Stimulated activated CD4-positive, alpha-beta T cell treated with anti-CD3 and anti-CD28 coated beads, Interleukin-15, amount 100 ng/mL, for 48 hours (primary cell): Measurements from ENCODE around the gene RCN2.

ENCODE experiments used
- DNase-seq, 2 donors: peaks; one replicate each; pipeline ENCODE4 v3.0.0-alpha.2; 2020; ENCODE audit warnings: low read depth in 2 of 2

Gene RCN2

GRCh38 chr15:76973906-76974305 is 42.4 kb downstream of the RCN2 start:
- DNase-seq: no peak

- DNase-seq: no peak
Observed at GRCh38 chr15:76974456-76975036, 43.0 kb downstream of the RCN2 start.

DNA sequence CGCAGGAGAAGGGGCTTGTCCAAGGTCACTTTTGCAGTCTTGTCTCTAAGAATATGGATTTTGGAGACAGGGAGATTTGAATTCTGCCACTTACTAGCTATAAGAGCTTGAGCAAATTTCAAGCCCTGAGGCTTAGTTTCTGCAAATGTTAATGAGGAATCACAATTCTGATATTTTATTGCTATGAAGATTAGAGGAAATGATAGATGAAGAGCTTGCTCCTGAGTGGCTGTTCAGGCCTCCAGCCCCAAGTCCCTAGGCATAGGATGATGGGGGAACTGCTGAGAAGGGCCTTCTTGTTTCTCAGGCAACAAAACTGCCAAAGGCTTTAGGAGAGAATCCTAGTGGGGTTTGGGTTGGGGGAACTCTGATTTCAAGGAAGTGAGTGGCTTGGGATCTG is 44.6 kb downstream of the RCN2 start:
- DNase-seq: no peak

- no peak for DNase-seq
Observed at GRCh38 chr15:76976572-76977270, 45.2 kb downstream of the RCN2 start.

DNA sequence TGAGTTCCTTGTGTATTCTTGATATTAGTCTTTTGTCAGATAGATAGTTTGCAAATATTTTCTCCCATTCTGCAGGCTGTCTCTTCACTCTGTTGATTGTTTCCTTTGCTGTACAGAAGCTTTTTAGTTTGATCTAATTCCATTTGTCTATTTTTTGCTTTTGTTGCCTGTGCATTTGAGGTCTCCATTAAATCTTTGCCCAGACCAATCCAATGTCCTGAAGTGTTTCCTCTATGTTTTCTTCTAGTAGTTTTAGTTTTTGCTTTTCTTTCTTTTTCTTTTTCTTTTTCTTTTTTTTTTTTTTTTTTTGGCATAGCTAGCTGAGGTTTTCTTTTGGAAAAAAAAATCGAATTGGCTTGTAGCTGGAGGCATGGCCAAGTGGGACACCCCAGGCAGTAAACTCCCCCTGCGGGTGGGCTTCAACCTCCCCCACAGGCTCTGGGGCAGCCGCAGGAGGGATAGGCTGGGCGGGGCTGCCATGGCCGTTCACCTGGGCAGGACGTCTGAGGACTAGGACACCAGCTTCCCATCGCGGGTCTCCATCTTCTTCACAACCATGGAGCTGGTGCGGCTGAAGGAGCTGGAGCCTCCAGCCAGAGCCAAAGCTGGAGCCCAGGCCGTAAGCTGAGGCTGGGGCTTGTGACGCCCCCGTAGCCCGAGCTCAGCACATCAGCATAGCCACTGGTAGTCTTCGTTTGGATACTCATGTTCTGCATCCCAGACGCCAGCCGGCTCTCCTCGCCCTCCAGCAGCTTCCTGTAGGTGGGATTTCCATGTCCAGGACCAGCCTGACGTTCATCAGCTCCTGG is 47.2 kb downstream of the RCN2 start:
- DNase-seq: no peak

DNA sequence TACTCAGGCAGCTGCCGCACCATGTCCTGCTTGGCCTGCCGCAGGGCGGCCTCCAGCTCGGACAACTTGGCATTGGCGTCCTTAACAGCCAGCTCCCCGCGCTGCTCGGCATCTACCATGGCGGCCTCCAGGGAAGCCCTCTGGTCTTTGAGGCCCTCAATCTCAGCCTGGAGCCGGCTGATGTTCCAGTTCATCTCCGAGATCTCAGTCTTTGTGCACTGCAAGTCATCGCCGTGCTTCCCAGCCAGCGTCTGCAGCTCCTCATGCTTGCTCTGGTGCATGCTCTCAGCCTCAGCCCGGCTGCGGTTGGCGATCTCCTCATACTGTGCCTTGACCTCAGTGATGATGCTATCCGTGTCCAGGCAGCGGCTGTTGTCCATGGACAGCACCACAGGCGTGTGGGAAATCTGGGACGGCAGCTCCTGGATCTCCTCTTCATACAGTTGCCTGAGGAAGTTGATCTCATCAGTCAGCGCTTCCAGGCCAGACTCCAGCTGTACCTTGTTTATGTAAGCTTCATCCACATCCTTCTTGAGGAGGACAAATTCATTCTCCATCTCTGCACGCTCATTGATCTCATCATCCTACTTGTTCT is 47.9 kb downstream of the RCN2 start:
- DNase-seq: no peak

DNA sequence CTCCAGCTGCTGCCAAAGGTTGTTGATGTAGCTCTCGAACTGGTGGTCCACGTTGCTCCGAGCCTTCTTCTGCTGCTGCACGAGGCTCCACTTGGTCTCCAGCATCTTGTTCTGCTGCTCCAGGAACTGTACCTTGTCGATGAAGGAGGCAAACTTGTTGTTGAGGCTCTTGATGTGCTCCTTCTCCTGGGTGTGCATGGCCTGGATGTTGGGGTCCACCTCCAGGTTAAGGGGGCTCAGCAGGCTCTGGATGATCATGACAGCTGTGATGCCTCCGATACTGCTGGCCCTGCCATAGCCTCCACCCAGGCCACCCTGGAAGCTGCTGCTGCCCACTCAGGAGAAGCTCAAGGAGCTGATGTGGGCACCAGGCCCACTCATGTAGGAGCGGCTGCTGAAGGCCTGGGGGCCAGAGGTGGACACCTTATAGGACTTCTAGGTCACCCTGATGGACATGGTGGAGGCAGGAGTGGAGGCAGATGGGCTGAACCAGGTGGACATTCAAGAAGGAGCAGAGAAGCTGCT is 48.5 kb downstream of the RCN2 start:
- no peak for DNase-seq

DNA sequence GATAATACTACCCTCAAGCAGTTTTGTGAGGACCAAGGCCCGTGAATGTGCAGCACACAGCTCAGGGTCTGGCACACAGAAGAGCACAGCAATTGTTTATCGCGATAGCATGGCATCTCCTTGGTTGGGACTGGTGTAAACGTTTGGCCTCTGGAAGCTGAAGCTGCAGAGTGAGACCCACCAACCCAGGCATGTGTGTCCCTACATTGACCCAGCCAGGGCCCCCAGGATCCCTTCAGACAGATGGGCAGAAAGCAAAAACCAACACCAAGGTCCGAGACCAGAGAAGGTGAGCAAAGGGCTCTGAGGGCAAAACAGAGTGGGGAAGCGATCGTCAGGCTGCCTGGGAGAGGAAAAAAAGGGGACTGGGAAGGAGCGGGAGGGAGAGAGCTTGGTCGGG is 50.8 kb downstream of the RCN2 start:
- DNase-seq: no peak

DNA sequence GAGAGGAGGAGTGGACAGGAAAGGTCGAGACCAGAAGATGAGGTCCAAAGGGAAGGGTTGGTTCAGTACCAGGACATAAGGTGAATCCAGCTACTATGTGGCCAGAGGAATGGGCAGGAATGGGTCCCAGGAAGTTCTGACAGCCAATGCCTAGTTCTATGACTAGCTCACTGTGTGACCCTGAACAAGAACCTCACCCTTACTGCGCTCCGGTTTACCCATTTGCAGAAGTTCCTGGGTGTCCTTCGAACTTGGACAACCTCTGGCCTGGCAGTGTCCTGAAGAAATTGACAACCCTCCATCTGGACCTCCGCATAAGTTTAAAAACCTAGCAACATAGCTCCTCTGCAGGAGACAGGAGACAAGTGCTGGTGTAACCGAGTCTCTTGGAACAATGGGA is 51.2 kb downstream of the RCN2 start:
- DNase-seq: no peak

DNA sequence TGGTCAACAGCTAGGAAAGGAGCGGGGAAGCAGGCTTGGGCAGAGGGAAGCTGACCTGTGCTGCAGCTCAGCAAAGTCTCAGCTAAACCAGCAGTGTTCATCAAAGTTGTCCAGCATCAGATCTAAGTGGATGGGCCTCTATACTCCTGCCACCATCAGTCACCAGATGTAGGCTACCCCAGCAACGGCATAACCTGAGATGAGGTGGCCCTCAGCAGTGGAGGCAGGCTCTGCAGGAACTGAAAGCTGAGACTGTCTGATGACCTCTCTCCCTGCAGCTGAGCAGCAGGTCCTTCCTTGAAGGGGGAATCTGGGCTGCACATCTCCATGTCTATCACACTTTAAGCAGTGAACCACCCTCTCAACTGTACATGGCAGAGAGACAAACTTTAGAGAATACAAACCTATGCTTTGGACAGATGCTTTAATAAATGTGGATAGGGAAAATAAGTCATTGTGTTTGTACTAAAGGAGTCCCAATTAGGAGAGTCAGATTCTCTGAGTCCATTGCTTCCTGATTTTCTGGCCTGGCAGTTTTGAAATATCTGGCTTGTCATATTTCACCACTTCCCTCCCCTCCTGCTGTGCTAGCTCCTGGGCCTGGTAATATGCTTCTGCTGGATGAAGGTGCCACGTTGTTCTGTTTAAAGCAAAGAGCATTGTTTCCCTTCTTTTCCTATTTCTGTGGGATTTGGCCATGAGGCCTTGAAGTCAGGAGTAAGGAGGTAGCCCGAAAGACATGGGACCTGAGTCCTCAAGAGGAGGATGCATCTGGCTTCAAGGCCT is 52.2 kb downstream of the RCN2 start:
- DNase-seq: no peak

DNA sequence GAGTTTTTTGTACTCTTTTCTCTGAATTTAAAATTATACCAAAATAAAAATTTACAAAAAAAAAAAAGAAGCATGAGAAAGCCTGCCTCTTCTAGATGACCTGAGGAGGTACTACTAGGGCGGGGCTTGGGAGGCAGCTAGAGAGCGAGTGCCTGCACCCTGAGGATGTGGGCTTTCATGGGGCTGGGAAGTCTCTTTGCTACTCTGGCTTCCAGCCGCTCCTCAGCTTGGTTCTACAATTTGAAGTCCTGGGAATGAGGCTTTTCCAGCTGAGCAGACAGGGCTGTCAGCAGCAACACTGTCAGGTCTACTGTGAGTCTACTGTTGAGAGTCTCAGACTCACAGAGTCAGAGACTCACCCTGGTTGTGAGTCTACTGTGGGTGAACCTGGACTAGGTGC is 55.2 kb downstream of the RCN2 start:
- no peak for DNase-seq

DNA sequence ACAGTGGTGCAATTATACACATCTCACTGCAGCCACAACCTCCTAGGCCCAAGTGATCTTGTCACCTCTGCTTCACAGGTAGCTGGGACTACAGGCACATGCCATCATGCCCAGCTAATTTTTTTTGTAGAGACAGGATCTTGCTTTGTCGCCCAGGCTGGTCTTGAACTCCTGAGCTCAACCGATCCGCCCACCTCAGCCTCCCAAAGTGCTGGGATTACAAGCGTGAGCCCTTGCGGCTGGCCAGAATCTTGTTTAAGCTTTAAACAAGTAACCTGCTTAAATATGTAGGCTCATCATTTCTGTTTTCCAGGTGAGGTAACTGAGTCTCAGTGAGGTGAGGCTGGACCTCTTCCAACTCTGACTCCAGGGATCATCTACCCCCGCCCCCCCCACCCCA is 55.7 kb downstream of the RCN2 start:
- no peak for DNase-seq

DNA sequence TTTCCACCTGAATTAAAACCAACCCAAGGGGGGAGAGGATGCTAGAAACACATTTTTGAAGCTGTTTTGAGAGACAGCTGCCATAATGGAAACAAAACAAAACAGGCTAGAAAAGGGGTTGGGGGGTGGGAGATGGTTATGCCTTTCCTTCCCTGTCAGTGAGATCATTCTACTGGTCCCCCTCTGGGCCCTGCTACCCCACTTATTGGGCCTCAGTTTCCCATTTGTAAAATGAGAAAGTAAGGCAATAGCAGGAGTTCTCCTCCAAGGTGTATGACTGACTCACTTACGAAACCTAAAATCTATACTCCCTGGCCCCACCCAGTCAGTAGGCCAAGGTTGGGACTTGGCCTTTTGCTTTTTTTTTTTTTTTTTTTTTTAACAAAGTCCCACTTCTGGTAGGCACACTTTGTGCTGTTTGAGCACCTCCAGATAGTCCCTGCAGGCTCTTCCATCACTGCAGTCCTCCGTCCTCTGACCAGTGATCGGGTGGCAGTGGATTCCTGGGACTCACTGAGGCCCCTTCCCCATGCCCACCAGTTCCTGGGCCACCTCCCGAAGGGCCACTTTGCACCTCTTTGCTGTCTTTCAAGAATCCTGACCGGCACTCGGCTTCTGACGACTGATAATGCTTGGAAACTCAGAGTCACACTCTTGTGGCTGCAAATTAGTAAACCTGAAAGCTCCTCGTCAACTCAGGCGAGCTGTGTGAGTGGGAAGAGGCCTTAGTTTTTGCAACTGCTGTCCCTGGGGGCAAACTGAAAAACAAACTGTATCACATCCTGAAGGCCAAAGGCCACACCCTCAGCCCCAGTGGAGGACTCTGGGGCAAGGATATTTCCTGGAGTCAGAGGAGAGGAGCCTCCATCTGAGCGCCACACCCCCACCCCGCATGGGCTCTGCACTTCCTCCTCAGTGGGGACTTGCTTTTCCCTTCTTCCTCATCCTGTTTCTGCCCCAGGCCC is 56.6 kb downstream of the RCN2 start:
- peak; percentile 74 for DNase-seq

GRCh38 chr15:76988867-76989780 is 57.6 kb downstream of the RCN2 start:
- no peak for DNase-seq

- no peak for DNase-seq
Observed at GRCh38 chr15:76991048-76991447, 59.5 kb downstream of the RCN2 start.

GRCh38 chr15:76991741-76992645 is 60.4 kb downstream of the RCN2 start:
- DNase-seq: no peak

DNA sequence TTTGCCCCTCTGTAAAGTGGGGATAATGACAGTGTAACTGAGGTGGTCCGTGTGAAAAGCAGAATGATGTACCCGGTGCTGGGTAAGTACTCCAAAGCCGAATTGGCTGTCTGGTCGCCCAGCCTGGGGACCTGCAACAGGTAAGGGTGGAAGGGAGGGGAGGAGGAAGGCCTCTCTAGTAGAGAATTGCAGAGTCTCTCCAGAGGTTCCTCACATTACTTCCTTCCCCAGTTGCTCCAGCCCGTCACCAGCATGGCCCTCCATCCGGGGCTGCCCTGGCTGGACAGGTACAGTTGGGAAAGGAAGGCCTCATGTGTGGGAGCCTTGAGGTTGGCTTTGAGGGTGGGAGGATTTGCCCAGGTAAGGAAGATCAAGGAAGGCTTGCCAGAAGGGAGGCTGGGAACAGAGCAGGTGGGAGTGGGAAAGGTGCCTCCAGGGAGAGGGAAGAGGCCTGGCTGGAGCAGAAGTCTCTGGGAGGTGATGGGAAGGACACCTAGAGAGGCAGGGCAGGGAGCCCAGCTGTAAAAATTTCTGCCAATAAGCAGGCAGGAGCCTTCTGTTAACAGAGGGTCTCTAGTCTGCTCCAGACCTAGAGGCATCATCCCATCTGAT is 61.7 kb downstream of the RCN2 start:
- DNase-seq: no peak

GRCh38 chr15:76994001-76994400 is 62.5 kb downstream of the RCN2 start:
- peak; percentile 56 to 58 for DNase-seq
